Natural killer cell (primary cell): ENCODE results near the gene IFI6. TPM values are rescaled to one million over a fixed set of nuclear protein-coding genes. Genes with fewer than 3 reads are reported as not detected.

ENCODE experiments used
- ATAC-seq, 3 donors: fragments of 150-1000 bp in 2 of 3; fragments of 200-7000 bp in 1 of 3; cut with Tn5 transposase; 1 replicate in 1 of 3; 2 replicates in 2 of 3; pipeline ENCODE4 v1.10.0; 2021; ENCODE audit warnings: mild to moderate bottlenecking in 2 of 3, moderate library complexity in 2 of 3
- DNase-seq, 2 donors: peaks; one replicate each; pipeline versions ENCODE4 v3.0.0 to v3.0.0-alpha.2; 2013 to 2021; ENCODE audit warnings: mixed read lengths in 1 of 2
- H3K27ac ChIP-seq: one replicate; pipeline ENCODE4 v1.5.1; 2013; ENCODE audit warnings: mild to moderate bottlenecking, low read length
- H3K27me3 ChIP-seq: one replicate; pipeline ENCODE4 v1.6.1; 2013; ENCODE audit warnings: low read length; ENCODE audit not compliant: control insufficient read depth, insufficient read depth
- H3K36me3 ChIP-seq: one replicate; pipeline ENCODE4 v1.6.1; 2013; ENCODE audit warnings: low read length; ENCODE audit not compliant: control insufficient read depth, insufficient read depth
- H3K4me1 ChIP-seq: one replicate; pipeline ENCODE4 v1.6.1; 2013; ENCODE audit warnings: low read length; ENCODE audit not compliant: control insufficient read depth, insufficient read depth
- H3K4me3 ChIP-seq: one replicate; pipeline ENCODE4 v1.5.1; 2013; ENCODE audit warnings: low read length
- H3K9me3 ChIP-seq: one replicate; pipeline ENCODE4 v1.6.1; 2013; ENCODE audit warnings: low read length; ENCODE audit not compliant: control insufficient read depth, insufficient read depth
- H3K27ac Mint-ChIP-seq, 2 donors: one replicate each; pipeline ENCODE4 v1.8.0; 2022; ENCODE audit warnings: mild to moderate bottlenecking in 2 of 2, mixed read lengths in 2 of 2, moderate library complexity in 1 of 2
- H3K27me3 Mint-ChIP-seq, 2 donors: one replicate each; pipeline ENCODE4 v1.8.0; 2022; ENCODE audit warnings: low read depth in 2 of 2, mixed read lengths in 2 of 2
- H3K36me3 Mint-ChIP-seq: one replicate; pipeline ENCODE4 v1.8.0; 2022; ENCODE audit warnings: mixed read lengths
- H3K4me1 Mint-ChIP-seq, 2 donors: one replicate each; pipeline ENCODE4 v1.8.0; 2022; ENCODE audit warnings: mixed read lengths in 2 of 2
- H3K4me3 Mint-ChIP-seq: one replicate; pipeline ENCODE4 v1.8.0; 2022; ENCODE audit warnings: mild to moderate bottlenecking, moderate library complexity, mixed read lengths
- H3K9me3 Mint-ChIP-seq, 2 donors: one replicate each; pipeline ENCODE4 v1.8.0; 2022; ENCODE audit warnings: mixed read lengths in 2 of 2
- WGBS: methylation state at CpG from one replicate; pipeline ENCODE4 v1.1.7; 2013; ENCODE audit warnings: missing lambda C conversion rate; ENCODE audit not compliant: insufficient coverage; 5-methylcytosine and 5-hydroxymethylcytosine counted together
- intact Hi-C: fragments of 100-400 bp; cut with micrococcal nuclease; formaldehyde crosslinking; loops from one replicate; pipeline ENCODE4 v1.14.2; 2022
- total RNA-seq, 4 donors: library from RNA; stranded (reverse); fragments of 120-200 nt in 1 of 4; gene quantifications; one replicate each; pipeline versions ENCODE4 v1.2.3 to v1.2.4, GENCODE V29; 2013 to 2022
- TF ChIP-seq, protein P1 (sequence below): fragments of 200-600 bp; IDR thresholded peaks from one replicate; pipeline ENCODE4 v1.8.0; 2022; ENCODE audit warnings: antibody characterized with exemption

Gene IFI6
- total RNA-seq, 3 donors from 2014 or later (not counting 1 experiment from before 2014, with no cell fraction given): 26.7 to 36.0 (median 34.8) TPM

DNA sequence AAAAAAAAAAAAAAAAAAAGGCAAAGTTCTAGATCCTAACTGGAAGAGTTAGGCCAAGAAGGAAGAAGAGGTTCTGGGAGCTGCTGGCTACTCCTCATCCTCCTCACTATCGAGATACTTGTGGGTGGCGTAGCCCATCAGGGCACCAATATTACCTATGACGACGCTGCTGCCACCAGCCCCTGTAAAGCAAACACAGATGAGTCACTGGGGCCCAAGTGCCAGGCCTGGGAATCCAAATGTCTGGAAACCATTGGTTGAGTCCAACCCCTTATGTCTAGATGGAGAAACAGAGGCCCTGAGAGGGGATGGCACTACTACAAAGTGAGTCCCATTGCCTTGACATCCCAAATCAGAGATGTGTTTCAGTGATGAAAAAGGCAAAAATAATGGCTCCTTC is 5.7 kb downstream of the IFI6 start:
- H3K4me1 Mint-ChIP-seq: peaks cover 34 to 44% of the 10 kb centered on the region in 2 donors
- H3K9me3 Mint-ChIP-seq: no peaks in the 10 kb centered on the region
- DNase-seq: no peak
- no peaks in the 10 kb centered on the region for H3K36me3 Mint-ChIP-seq
- 98% methylated on average over 4 of the region's 4 CpGs for WGBS
- intact Hi-C loops: no loop called here
- Histone ChIP-seq H3K9me3 (no peaks in the 10 kb centered on the region), H3K4me3 (no peak overlapping the region), H3K4me1 (peaks cover 49% of the 10 kb centered on the region), H3K27me3 (no peaks in the 10 kb centered on the region), H3K36me3 (peaks cover 9% of the 10 kb centered on the region), H3K27ac (no peak overlapping the region)
- no peaks in the 10 kb centered on the region for H3K27me3 Mint-ChIP-seq
- ATAC-seq: no peak
- H3K27ac Mint-ChIP-seq: no peak overlapping the region
- H3K4me3 Mint-ChIP-seq: no peak overlapping the region
- TF ChIP-seq, protein P1, sequence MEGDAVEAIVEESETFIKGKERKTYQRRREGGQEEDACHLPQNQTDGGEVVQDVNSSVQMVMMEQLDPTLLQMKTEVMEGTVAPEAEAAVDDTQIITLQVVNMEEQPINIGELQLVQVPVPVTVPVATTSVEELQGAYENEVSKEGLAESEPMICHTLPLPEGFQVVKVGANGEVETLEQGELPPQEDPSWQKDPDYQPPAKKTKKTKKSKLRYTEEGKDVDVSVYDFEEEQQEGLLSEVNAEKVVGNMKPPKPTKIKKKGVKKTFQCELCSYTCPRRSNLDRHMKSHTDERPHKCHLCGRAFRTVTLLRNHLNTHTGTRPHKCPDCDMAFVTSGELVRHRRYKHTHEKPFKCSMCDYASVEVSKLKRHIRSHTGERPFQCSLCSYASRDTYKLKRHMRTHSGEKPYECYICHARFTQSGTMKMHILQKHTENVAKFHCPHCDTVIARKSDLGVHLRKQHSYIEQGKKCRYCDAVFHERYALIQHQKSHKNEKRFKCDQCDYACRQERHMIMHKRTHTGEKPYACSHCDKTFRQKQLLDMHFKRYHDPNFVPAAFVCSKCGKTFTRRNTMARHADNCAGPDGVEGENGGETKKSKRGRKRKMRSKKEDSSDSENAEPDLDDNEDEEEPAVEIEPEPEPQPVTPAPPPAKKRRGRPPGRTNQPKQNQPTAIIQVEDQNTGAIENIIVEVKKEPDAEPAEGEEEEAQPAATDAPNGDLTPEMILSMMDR: no peak

DNA sequence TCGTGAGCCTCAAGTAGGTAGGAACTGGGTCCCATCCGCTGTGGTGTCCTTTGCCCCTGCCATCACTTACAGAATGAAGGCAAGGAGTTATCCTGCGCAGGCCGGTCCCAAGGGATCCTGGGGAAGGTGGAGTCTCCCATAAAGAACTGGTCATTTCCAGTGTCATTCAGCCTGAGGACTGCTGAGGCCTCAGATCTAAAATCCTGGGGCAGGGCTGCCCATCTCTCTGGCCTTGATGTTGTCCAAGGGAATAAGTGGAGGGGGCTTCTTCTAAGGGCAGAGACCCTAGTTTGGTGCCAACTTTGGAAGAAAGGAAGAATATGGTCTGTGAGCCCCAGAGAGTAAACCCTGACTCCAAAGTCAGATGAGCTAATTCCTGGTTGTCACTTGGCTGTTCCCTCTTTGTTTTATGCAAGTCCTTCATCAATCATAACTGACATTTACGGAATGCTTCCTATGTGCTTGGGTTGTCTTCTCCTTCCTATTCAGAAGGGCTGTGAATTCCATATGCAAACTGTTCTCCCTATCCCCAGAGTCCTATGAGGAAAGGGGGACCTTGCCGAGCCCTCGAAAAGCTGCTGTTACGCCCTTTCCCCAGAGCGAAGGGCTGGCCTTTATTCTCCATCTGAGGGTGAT is 6.9 kb downstream of the IFI6 start:
- intact Hi-C loops: no loop called here
- H3K27ac Mint-ChIP-seq: no peak overlapping the region
- DNase-seq: no peak
- Histone ChIP-seq H3K4me1 (peaks cover 55% of the 10 kb centered on the region), H3K27me3 (no peaks in the 10 kb centered on the region), H3K27ac (no peak overlapping the region), H3K4me3 (no peak overlapping the region), H3K9me3 (no peaks in the 10 kb centered on the region), H3K36me3 (peaks cover 9% of the 10 kb centered on the region)
- no peaks in the 10 kb centered on the region for H3K9me3 Mint-ChIP-seq
- no peaks in the 10 kb centered on the region for H3K27me3 Mint-ChIP-seq
- H3K36me3 Mint-ChIP-seq: no peaks in the 10 kb centered on the region
- H3K4me1 Mint-ChIP-seq: peaks cover 46 to 49% of the 10 kb centered on the region in 2 donors
- WGBS: 93% methylated on average over 9 of the region's 9 CpGs
- ATAC-seq: no peak
- TF ChIP-seq, protein P1: no peak
- no peak overlapping the region for H3K4me3 Mint-ChIP-seq

DNA sequence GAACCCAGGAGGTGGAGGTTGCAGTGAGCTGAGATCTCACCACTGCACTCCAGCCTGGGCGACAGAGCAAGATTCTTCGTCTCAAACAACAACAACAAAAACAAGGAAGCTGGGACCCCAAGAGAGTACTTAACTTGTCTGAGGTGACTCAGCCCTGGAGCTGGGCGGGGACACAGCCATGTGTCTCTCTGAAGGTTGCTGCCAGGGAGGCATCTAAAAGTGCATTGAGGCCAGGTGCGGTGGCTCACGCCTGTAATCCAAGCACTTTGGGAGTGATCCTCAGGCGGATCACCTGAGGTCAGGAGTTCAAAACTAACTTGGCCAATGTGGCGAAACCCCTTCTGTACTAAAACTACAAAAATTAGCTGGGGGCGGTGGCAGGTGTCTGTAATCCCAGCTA is 7.7 kb downstream of the IFI6 start:
- H3K27me3 Mint-ChIP-seq: no peaks in the 10 kb centered on the region
- H3K27me3 ChIP-seq: no peaks in the 10 kb centered on the region
- H3K4me1 Mint-ChIP-seq: peaks cover 44 to 54% of the 10 kb centered on the region in 2 donors
- H3K9me3 Mint-ChIP-seq: no peaks in the 10 kb centered on the region
- no peak overlapping the region for H3K27ac Mint-ChIP-seq
- intact Hi-C loops: no loop called here
- TF ChIP-seq, protein P1: no peak
- no peak overlapping the region for H3K4me3 Mint-ChIP-seq
- H3K36me3 Mint-ChIP-seq: no peaks in the 10 kb centered on the region
- no peak for DNase-seq
- H3K9me3 ChIP-seq: no peaks in the 10 kb centered on the region
- 84% methylated on average over 8 of the region's 8 CpGs for WGBS
- no peak for ATAC-seq
- H3K4me3 ChIP-seq: no peak overlapping the region
- H3K27ac ChIP-seq: no peak overlapping the region
- peaks cover 52% of the 10 kb centered on the region for H3K4me1 ChIP-seq
- H3K36me3 ChIP-seq: peaks cover 9% of the 10 kb centered on the region
